Peyer's patch (tissue), 4 donors: Measurements from ENCODE around the gene CLIC1.

Source experiments
- POLR2A ChIP-seq, 2 donors: fragments of 450-650 bp; IDR thresholded peaks; one replicate each; pipeline ENCODE4 v1.5.1; 2017; ENCODE audit warnings: antibody characterized with exemption in 2 of 2, mild to moderate bottlenecking in 2 of 2, moderate library complexity in 2 of 2
- TF ChIP-seq, protein P1 (sequence below), 6 experiments: fragments of 450-650 bp in 4 of 6; fragments of 200-600 bp in 2 of 6; sonication (generic) in 1 of 6; IDR thresholded peaks; one replicate each; pipeline ENCODE4 v1.5.1; 2017 to 2019; ENCODE audit warnings: antibody characterized with exemption in 6 of 6, mild to moderate bottlenecking in 3 of 6, moderate library complexity in 1 of 6

DNA sequence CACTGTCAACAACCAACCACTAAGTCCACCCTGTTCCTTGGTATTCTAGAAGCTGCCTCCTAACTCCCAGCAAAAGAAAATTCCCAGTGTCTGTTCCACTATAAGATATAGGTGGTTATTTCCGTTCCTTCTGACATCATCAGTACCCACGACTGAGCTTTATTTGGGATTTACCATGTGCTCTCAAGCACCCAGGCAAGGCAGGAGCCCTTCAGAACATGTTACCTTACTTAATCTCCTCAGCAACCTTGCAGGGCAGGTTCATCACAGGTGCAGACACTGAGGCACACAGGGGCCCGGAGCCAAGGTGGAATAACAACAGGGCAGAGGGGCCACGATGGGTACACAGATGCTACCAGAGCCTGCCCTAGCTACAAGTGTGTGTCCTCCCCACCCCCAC lies 44.0 kb downstream of the CLIC1 start:
- TF ChIP-seq, protein P1, sequence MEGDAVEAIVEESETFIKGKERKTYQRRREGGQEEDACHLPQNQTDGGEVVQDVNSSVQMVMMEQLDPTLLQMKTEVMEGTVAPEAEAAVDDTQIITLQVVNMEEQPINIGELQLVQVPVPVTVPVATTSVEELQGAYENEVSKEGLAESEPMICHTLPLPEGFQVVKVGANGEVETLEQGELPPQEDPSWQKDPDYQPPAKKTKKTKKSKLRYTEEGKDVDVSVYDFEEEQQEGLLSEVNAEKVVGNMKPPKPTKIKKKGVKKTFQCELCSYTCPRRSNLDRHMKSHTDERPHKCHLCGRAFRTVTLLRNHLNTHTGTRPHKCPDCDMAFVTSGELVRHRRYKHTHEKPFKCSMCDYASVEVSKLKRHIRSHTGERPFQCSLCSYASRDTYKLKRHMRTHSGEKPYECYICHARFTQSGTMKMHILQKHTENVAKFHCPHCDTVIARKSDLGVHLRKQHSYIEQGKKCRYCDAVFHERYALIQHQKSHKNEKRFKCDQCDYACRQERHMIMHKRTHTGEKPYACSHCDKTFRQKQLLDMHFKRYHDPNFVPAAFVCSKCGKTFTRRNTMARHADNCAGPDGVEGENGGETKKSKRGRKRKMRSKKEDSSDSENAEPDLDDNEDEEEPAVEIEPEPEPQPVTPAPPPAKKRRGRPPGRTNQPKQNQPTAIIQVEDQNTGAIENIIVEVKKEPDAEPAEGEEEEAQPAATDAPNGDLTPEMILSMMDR (IDR thresholded peaks at IDR 0.05) = no peak
- no peak for TF ChIP-seq POLR2A (IDR thresholded peaks at IDR 0.05)
